ENCODE measurements around the gene ARHGAP11B.
"Not testable (repeated sequence)": the region's sequence is repeated elsewhere in the genome, so short reads cannot be mapped to it uniquely, and the experiment has no call there.

- TF ChIP-seq CTCF, POLR2A (IDR thresholded peaks at IDR 0.05): not testable (repeated sequence)
These were observed 13.7 kb upstream of the ARHGAP11B start for GRCh38 chr15:30612271-30612670.
